ENCODE measurements around the gene GRIN3A.

DNA sequence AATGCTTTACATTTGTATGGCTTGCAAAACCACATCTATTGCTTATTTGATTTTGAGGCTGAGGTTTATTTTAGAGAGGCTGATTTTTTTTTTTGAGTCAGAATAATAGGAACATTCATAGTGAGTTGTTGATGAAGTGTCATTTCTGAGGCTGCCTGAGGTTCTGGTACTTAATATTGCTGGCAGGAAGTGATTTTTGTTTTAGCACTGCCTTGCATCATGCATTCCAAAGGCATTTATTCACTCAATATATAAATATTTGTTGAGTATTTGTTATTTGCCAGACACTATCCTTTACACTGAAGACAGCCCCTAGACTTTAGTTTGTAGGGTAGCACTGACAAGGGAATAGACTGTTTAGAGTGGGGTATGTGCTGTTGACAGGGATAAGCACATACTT lies 202.1 kb downstream of the GRIN3A start:
- TF ChIP-seq, protein P1, sequence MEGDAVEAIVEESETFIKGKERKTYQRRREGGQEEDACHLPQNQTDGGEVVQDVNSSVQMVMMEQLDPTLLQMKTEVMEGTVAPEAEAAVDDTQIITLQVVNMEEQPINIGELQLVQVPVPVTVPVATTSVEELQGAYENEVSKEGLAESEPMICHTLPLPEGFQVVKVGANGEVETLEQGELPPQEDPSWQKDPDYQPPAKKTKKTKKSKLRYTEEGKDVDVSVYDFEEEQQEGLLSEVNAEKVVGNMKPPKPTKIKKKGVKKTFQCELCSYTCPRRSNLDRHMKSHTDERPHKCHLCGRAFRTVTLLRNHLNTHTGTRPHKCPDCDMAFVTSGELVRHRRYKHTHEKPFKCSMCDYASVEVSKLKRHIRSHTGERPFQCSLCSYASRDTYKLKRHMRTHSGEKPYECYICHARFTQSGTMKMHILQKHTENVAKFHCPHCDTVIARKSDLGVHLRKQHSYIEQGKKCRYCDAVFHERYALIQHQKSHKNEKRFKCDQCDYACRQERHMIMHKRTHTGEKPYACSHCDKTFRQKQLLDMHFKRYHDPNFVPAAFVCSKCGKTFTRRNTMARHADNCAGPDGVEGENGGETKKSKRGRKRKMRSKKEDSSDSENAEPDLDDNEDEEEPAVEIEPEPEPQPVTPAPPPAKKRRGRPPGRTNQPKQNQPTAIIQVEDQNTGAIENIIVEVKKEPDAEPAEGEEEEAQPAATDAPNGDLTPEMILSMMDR (IDR thresholded peaks at IDR 0.05; ENCODE audit: insufficient read depth, low read length, poor library complexity, severe bottlenecking) = no peak
- no peak for TF ChIP-seq EZH2phosphoT487 (conservative IDR thresholded peaks at IDR 0.05; ENCODE audit: low read length)
